GM18519 (cell line): ENCODE measurements around the gene SH3YL1.

Source experiments
- ATAC-seq: cut with Tn5 transposase; IDR thresholded peaks from one replicate; pipeline ENCODE4 v1.9.1; 2021; ENCODE audit warnings: mild to moderate bottlenecking, moderate library complexity; ENCODE audit not compliant: unreplicated experiment, low FRiP score

Gene SH3YL1

DNA sequence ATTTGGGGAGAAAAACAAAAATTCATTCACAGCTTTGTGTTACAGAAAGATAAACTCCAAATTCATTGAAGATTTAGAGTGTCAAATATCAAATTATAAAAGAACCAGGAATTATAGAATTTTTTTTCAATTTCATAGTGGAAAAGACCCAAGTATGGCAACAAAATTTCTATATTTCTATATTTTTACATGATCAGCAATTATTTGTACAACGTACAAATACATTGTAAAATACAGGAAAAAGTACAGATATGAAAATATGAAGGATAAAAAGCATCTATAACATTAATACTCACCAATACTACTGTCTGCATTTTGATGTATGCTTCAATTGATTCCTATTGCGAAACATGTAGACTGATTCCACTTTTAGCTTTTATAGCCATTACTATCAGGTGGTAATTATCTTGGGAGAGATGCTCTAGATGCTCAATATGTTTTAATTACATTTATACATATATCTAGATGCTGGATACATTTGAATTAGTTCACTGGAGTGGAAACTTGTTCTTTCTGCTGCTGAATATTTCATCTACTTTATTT lies 4.0 kb downstream of the SH3YL1 start:
- no peak for ATAC-seq

DNA sequence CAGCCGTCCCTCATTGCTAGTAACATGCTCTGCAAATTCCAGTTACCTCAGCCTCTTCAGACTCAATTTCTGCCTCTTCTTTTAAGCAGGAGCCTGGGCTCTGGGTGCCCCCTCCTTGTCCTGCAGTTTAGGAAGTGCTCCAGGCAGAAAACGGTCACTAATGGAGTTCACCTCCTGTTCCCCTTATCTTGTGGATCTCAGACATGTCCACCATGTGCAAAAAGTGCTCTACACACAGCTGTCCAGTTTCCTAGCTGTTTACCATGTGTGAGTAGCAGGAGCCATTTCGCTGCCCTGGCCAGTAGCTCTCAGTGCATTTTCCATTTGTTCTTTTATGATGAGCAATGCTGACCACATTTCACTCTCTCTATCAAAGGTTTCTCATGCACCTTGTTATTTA lies 4.9 kb downstream of the SH3YL1 start:
- no peak for ATAC-seq

DNA sequence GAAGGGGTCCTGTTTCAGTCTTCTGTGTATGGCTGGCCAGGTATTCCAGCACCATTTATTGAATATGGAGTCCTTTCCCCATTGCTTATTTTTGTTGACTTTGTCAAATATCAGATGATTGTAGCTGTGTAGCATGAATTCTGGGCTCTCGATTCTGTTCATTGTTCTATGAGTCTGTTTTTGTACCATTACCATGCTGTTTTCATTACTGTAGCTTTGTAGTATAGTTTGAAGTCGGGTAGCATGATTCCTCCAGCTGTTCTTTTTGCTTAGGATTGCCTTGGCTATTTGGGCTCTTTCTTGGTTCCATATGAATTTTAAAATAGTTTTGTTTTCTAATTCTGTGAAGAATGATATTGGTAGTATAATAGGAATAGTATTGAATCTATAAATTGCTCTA lies 6.0 kb downstream of the SH3YL1 start:
- no peak for ATAC-seq

DNA sequence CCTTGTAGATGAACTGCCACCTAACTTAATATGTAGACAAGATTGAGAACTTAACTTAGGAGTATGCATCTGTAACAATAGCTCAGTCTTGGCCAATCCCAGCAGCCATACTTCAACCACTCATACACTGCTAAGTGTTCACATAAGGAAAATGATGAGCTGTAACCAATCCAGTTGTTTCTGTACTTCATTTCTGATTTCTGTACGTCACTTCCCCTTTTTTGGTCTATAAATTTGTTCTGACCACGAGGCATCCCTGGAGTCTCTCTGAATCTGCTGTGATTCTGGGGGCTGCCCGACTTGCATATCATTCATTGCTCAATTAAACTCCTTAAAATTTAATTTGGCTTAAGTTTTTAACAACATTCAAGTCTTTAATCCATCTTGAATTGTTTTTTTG lies 6.4 kb downstream of the SH3YL1 start:
- no peak for ATAC-seq

DNA sequence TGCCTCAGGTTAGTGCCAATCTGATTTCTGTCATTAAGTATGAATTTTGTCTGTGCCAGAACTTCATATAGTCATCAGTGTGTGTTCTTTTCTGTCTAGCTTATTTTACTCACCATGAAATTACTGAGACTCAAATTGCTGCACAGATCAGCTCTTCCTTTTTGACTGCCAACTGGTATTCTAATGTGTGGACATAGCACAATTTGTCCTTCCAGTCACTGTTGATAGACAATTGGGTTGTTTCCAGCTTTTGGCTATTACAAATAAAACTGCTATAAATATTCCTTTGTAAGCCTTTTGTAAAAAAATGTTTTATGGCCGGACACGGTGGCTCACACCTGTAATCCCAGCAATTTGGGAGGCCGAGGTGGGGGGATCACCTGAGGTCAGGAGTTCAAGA lies 7.7 kb downstream of the SH3YL1 start:
- no peak for ATAC-seq

DNA sequence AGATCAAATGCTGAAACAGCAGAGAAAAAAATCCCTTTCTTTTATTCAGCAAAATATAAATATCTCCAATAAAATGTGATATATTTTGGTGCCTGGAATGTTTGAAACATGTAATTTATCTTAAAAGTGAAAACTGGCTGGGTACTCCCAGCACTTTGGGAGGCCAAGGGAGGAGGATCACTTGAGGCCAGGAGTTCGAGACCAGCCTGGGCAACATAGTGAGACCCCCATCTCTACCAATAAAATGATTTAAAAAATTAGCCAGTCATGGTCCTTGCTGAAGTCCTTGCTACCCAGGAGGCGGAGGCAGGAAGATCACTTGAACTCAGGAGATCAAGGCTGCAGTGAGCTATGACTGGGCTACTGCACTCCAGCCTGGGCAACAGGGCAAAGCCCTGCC lies 8.6 kb downstream of the SH3YL1 start:
- ATAC-seq, result no peak

DNA sequence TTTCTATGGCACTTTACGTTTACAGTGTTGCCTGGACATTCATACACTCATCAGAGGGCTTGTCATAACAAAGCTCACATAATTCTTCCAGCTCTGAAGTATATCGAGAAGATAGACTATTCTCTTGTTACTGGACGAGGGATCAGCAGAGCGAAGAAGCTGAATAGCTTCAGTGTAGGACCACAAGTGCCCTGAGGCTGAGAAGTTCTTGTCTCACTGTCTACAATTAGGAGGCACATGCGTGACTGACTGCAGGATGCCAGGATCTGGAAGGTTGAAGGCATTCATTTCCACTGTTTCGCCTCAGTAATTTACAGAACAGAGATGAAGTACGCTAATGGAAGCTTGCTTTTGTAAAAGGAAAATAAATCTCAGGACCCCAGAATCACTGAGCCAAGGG lies 9.6 kb downstream of the SH3YL1 start:
- no peak for ATAC-seq

DNA sequence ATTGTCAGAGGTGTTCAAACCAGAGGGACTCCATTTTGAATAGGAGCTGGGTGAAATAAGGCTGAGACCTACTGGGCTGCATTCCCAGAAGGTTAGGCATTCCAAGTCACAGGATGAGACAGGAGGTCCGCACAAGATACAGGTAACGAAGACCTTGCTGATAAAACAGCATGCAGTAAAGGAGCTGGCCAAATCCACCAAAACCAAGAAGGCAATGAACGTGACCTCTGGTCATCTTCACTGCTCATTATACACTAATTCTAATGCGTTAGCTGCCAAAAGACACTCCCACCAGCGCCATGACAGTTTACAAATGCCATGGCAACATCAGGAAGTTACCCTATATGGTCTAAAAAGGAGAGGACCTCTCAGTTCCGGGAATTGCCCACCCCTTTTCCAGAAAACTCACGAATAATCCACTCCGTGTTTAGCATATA lies 10.6 kb downstream of the SH3YL1 start:
- ATAC-seq, result no peak

DNA sequence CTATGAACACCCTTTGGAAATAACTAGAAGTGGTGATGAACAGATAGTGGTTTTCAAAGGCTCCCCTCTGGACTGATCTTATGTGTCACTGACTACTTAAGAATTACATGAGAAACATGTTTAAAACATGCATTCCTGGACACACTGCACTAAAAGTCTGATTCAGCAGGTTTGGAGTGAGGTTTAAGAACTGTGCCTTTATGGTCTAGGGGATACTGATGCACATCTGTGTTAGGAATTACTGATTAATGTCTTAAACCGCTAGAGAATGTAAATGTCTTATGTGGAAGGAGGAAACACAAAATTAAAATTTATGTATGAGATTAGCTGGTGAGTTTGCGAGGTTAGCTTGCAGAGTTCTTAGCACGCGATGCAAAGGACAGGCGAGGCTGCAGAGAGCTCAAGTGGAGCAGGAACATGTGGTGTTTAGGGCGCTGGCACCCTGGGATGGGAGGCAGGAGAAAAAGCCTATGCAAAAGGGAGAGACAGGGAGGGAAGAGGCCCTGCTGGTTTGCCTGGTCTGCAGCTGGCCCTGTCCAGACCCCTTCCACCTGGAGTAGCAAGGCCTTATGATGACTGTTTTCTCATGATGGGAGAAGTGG lies 11.7 kb downstream of the SH3YL1 start:
- no peak for ATAC-seq

DNA sequence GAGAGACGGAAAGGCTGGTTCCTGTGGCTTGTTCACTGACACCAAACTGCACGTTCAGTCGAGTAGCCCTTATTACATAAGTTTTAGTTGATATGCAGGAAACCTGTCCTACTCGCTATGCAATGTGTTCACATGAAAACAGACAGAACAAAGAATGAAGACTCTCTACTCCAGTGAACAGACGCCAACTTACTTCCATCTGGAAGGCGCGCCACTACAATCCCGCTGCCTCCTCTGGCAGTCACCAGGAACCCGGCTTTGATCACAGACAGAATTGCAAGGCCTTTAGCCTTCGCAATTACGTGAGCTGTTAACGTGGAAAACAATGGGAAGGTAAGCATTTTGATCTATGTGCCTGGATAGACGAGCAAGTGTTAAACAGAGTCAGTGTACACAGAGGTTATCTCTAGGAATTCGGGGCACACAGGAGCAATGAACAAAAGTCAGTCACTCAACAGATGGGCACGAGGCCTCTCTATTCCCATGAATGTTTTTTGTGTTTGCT lies 14.2 kb downstream of the SH3YL1 start:
- ATAC-seq, result no peak

DNA sequence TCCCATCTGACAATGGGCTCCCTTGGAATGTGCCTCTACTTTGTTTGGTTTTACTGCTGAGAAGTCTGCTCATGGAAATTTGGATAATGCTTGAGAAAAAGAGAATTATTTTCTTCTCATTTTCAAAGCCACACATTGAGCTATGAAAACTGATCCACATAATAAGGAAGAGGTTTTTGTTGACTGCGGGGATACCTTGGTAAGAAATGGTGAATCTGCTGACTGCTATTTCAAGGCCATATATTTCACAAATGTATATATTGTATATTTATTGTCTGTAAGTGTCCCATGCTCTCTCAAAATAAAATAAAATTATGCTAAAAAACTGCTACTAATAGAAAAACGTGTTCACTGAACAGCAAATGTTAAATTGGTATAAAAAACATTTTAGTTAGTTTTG lies 15.1 kb downstream of the SH3YL1 start:
- no peak for ATAC-seq

DNA sequence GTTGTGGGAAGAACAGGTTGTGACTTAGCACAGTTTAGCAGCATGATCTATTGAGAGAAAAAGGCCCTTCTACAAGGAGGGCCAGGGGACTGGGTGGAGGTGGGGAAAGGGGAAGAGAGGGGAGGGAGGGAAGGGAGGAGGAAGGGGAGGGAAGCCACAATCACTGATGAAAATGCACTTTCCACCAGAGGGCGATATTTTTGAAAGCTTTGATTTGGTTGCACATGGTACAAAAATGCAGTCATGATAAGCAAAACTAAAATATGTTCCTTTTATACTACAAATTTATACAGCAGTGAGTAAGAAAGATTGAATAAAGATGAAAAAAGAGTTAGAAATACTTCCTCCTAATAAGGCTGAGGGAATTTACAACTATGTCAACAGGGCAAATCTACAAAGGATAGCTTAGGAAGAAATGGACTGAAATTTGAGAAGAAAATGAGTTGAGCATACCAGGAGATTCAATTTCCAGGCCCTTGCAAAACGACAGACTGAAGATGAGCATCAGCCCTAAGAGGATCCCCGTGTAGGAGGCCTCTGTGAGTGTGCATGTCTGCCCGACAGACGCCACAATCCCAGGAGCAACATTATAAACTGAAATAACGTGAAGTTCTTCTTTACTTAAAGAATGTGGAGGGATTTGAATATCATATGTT lies 17.2 kb downstream of the SH3YL1 start:
- ATAC-seq, result no peak

DNA sequence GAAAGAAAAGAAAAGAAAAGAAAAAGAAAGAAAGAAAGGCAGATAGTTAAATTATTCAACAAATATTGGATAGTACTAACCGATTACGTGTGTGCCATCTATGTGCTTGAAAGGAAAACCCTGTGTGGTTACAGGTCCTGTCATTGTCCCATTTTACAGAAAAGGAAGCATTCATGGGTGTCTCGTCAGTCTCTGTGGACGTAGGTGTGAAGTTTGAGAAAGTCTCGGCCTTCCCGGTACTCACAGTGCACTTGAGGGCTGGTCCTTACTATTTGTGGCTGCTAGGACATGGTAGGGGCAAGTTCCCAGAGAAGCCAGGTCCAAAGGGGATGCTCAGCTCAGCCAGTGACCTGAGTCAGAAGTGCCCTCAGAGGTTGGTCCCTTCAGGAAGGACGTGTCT lies 19.3 kb downstream of the SH3YL1 start:
- no peak for ATAC-seq

DNA sequence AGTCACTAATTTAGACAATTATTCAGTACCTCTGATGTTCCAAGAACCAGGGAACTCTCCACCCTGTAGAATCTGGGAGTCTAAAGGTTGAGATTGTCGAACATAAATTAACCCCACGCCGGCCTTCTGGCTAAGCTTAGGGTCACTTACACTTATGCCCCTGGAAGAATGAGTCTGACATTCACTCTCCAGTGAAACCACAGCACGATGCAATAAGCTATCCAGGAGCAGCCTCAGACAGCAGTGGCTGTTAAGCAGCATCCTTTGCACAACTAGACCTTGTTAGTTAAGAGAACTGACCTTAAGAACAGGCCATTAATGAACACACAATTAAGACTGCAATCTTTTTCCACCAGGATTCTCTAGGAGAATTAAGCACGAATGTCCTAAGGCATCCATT lies 25.0 kb downstream of the SH3YL1 start:
- ATAC-seq, result no peak

DNA sequence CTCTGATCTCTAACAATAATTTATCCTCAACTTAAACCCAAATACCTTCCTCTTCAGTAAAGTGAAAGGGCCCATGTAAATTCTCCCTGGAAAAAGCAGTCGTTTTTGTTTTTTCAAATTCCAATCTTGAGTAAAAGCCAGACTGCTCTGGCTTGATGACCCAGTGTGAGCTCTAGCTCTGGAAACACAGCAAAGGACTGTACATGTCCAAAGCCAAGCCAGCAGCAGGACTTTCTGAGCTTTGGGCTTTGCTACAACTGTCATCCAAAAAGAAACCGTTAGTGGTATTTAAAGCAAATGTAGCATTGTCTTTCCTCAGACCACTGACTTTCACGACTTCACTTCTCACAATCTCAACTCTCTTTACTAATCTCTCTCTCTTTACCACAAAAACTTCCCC lies 25.4 kb downstream of the SH3YL1 start:
- ATAC-seq, result no peak

DNA sequence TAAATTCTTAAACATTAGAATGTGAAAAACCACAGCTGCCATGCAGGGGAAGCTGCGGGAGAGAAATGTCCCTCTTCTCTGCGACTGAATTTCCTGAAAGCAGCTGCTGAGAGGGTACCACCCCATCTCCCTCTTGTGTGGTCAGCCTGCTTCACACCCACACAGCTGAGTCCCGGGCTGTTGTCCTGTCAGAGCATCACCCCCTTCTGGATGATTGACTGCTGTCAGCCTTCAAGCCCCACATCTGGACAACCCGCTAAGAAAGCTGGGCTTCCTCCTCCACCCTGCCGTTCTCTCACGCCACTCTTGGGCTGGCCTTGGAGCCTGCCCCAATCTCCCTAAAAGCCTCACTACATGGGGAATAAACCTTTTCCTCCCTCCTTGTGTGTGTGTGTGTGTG lies 26.0 kb downstream of the SH3YL1 start:
- ATAC-seq, result no peak

DNA sequence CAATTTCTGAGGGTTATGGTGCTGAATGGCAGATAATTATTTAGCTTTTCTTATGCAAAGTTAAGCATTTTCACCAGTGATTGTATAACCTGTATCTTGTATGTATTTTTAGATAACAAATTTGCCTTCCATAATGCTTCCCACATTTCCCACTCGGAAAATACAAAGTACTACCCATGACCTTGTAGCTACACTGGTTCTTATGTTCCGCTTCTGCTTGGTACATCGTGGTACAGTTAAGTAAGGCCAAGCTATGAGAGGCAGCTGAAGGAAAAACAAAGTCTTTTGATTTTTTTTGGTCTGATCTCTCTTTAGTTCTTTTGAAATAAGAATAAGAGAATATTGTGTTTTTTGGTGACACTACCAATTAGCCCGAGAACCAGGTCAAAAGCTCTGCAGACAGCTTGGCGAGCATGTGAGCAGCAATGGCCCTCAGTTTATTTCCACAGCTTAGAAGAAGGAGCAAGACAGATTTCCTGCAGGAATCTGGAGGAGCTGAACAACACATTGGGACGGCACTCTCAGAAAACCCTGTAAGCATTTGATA lies 26.8 kb downstream of the SH3YL1 start:
- no peak for ATAC-seq

DNA sequence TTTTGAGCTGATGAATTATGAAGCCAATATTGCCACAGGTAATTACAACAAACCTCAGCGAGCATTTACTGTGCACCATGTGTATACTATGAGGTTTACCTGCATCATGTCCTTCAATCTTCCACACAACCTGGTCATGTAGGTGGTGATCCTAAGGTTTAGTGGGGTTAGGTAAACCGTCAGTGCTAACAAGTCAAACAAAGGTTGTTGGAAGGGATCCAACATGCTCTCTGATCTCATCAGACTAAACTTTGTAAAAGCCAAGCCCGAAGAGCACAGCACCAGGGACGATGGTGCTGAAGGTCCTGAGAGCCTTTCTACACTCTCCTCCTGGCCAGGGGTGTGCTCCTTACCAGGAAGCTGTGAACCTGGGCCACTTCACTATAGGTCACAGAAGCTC lies 29.4 kb downstream of the SH3YL1 start:
- ATAC-seq, result no peak

DNA sequence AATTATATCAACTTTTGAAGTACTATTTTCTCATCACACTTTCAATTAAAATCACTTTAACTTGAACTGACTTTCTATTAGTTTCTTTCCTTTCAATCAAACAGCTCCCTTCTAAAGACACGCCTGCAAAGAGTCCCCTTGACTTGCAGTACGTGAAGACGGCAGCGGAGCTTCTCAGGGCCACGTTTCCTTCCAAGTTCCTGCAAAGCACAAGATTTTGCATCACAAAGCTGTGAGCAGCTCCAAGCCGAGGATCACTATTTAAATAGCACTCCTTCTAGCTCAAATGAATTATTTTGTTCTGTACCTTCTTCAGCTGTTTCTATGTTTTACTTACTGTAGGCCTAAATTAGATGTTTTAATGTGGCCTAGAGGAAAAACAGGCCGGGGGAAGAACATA lies 30.8 kb downstream of the SH3YL1 start:
- no peak for ATAC-seq

DNA sequence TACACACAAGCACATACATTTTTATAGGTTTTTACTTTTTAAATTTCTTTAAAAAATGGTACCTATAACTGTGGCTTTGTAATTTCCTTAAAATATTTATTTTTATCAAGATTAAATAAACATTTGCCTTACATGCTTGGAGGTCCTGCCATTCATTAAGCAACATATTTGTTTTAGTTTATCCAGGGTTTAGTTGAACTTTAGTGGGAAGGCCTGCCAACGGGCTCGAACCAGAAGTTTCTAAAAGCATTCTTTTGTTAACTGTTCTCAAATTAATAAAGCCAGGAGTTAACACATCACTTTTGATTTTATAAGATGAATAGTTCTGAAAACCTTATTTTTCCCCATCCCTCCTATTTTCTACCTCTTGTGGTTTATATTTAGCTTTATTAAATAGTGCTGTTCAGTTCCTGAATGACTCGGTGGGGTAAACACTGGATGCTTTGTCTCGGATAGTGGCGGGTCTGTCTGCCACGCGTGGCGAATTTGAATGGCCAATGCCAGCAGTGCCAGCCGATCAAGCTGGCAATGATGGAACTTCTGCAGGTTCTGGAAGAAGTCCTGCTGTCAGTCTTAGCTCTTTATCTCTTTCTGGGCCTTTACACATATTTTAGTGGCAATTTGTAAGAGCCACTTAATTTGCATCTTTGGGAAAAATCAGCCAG lies 32.2 kb downstream of the SH3YL1 start:
- ATAC-seq, result no peak

DNA sequence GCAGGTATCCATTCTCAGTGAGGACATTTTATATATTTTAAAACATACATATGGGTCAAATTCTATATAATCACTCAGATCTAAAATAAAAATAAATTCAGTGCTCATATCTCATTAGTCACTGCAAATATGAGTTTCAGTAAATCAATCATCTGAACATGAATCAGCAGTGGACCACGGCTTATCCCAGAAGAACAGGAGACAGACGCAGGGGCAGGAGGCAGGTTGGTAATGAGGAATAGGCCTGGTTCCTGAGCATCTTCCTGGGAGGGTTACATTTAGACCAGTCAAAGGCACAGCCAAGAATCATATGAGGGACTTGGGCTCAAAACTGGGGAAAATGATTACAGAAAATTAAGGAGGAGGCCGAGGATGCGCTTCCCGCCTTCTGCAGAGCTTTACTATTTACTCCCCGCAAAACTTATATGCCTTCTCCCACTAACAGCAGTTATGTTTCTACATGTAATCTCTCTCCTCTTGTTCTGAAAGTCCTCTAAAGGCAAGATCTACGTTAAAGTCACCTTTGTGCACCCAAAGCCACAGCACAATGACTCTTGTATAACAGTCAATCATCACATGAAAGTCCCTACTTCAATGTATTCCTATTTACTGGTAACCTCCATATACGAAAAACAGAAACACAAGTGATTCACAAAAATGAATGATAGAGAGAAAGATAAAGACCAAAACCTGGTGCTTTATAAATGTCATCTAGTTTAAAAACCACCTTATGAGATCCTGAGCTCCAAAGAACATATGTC lies 35.1 kb downstream of the SH3YL1 start:
- no peak for ATAC-seq
